Endothelial cell of umbilical vein (primary cell): ENCODE data around the gene KRT76. TPM values are rescaled to one million over a fixed set of nuclear protein-coding genes. Genes with fewer than 3 reads are reported as not detected.

Experiments used
- BruUV-seq: library from RNA; stranded (reverse); fragments of 400-500 nt; replicated peaks from 2 replicates; lab custom pipeline; 2021; lab: Mats Ljungman, UMichigan
- CTCF ChIA-PET: fragments of 300-600, 350-600 bp; sonication (Branson Sonifier 250); formaldehyde crosslinking; loops from one replicate; lab custom pipeline; 2021; ENCODE audit warnings: antibody characterized with exemption, inconsistent platforms; lab: Charles Lee
- POLR2A ChIA-PET: fragments of 300-600, 350-600 bp; sonication (Branson Sonifier 250); formaldehyde crosslinking; loops from one replicate; lab custom pipeline; 2021; ENCODE audit warnings: antibody characterized with exemption, inconsistent platforms; lab: Charles Lee
- DNase-seq: peaks from one replicate; pipeline ENCODE4 v3.0.0-alpha.2; 2011; ENCODE audit warnings: low read depth, low spot score
- FAIRE-seq: peaks from 2 replicates; lab custom pipeline; 2011; peaks lifted over from hg19 to GRCh38; lab: Jason Lieb, UNC
- H2AFZ ChIP-seq: 2 replicates; pipeline ENCODE4 v1.6.0; 2012; ENCODE audit warnings: low read depth, low read length, control low read depth, inconsistent platforms
- H3K27ac ChIP-seq: 2 replicates; pipeline ENCODE4 v1.5.1; 2011; ENCODE audit warnings: low read depth, mild to moderate bottlenecking, control low read depth, low read length, moderate library complexity; ENCODE audit not compliant: insufficient read depth
- H3K27me3 ChIP-seq, 2 experiments: 2 replicates each; pipeline versions ENCODE4 v1.6.0 to v1.6.1; 2011; ENCODE audit warnings: low read length in 2 of 2, mixed read lengths in 1 of 2; ENCODE audit not compliant: control insufficient read depth in 2 of 2, insufficient read depth in 2 of 2
- H3K36me3 ChIP-seq, 2 experiments: 2 replicates in 1 of 2; 3 replicates in 1 of 2; pipeline ENCODE4 v1.5.1; 2011; ENCODE audit warnings: low read length in 2 of 2, mild to moderate bottlenecking in 1 of 2, moderate library complexity in 1 of 2; ENCODE audit not compliant: control insufficient read depth in 2 of 2, insufficient read depth in 2 of 2; ENCODE audit errors: extremely low read depth in 1 of 2
- H3K4me1 ChIP-seq: 3 replicates; pipeline ENCODE4 v1.5.1; 2011; ENCODE audit warnings: mild to moderate bottlenecking, low read length; ENCODE audit not compliant: control insufficient read depth, insufficient read depth; ENCODE audit errors: extremely low read depth
- H3K4me2 ChIP-seq: 2 replicates; pipeline ENCODE4 v1.6.1; 2011; ENCODE audit warnings: low read length, control low read depth, mixed read lengths; ENCODE audit not compliant: insufficient read depth
- H3K4me3 ChIP-seq, 3 experiments: fragments of 200-600 bp in 1 of 3; sonication (generic), shearing (Covaris generic) in 1 of 3; replicated peaks in 1 of 3; 2 replicates each; pipeline ENCODE4 v1.5.1; 2011 to 2016; ENCODE audit warnings: control low read depth in 3 of 3, low read length in 3 of 3, mild to moderate bottlenecking in 2 of 3, inconsistent platforms in 1 of 3, low read depth in 1 of 3, moderate library complexity in 1 of 3; ENCODE audit not compliant: insufficient read depth in 1 of 3
- H3K79me2 ChIP-seq: 2 replicates; pipeline ENCODE4 v1.6.0; 2012; ENCODE audit warnings: low read length, inconsistent platforms; ENCODE audit not compliant: control insufficient read depth, insufficient read depth
- H3K9ac ChIP-seq: replicated peaks from 2 replicates; pipeline ENCODE3; 2011; ENCODE audit warnings: low read length, control low read depth; ENCODE audit not compliant: insufficient read depth; ENCODE audit errors: extremely low read depth
- H3K9me1 ChIP-seq: replicated peaks from 3 replicates; pipeline ENCODE4 v1.6.0; 2011; ENCODE audit warnings: mild to moderate bottlenecking, low read length; ENCODE audit not compliant: control insufficient read depth, insufficient read depth; ENCODE audit errors: extremely low read depth
- H3K9me3 ChIP-seq: replicated peaks from 2 replicates; pipeline ENCODE4 v1.5.1; 2012; ENCODE audit warnings: low read length, inconsistent platforms; ENCODE audit not compliant: control insufficient read depth, insufficient read depth
- H4K20me1 ChIP-seq: replicated peaks from 2 replicates; pipeline ENCODE3; 2011; ENCODE audit warnings: mild to moderate bottlenecking, low read length; ENCODE audit not compliant: control insufficient read depth, insufficient read depth; ENCODE audit errors: extremely low read depth
- CTCF ChIP-seq, 2 donors: IDR thresholded peaks; 1 replicate in 1 of 2; 2 replicates in 1 of 2; pipeline ENCODE4 v1.5.1; 2011; ENCODE audit warnings: low read length in 2 of 2, mild to moderate bottlenecking in 2 of 2, moderate library complexity in 2 of 2, control low read depth in 1 of 2, inconsistent platforms in 1 of 2, low read depth in 1 of 2; ENCODE audit not compliant: insufficient read depth in 1 of 2; ENCODE audit errors: extremely low read depth in 1 of 2
- EZH2 ChIP-seq: IDR thresholded peaks from 2 replicates; pipeline ENCODE4 v1.6.1; 2012; ENCODE audit warnings: borderline replicate concordance, low read depth, mild to moderate bottlenecking, moderate library complexity, low read length, inconsistent platforms; ENCODE audit not compliant: severe bottlenecking
- FOS ChIP-seq: IDR thresholded peaks from 2 replicates; pipeline ENCODE4 v1.6.1; 2011; ENCODE audit warnings: mild to moderate bottlenecking, low read length, moderate library complexity, borderline replicate concordance; ENCODE audit not compliant: insufficient read depth
- GATA2 ChIP-seq: IDR thresholded peaks from 2 replicates; pipeline ENCODE4 v1.7.0; 2011; ENCODE audit warnings: low read depth, mild to moderate bottlenecking, moderate library complexity, mixed read lengths, low read length; ENCODE audit not compliant: insufficient read length, insufficient read depth
- JUN ChIP-seq: IDR thresholded peaks from 2 replicates; pipeline ENCODE4 v1.6.1; 2011; ENCODE audit warnings: borderline replicate concordance, low read depth; ENCODE audit not compliant: insufficient read length, insufficient read depth
- MAX ChIP-seq: IDR thresholded peaks from 2 replicates; pipeline ENCODE4 v1.6.1; 2011; ENCODE audit not compliant: insufficient read depth, insufficient read length
- MYC ChIP-seq: IDR thresholded peaks from one replicate; pipeline ENCODE4 v1.6.1; 2011; ENCODE audit warnings: mild to moderate bottlenecking, low read depth, low read length
- POLR2A ChIP-seq: IDR thresholded peaks from 2 replicates; pipeline ENCODE4 v1.6.1; 2012; ENCODE audit warnings: low read depth, mild to moderate bottlenecking, control low read depth, low read length
- POLR2AphosphoS5 ChIP-seq: IDR thresholded peaks from 2 replicates; pipeline ENCODE4 v1.6.1; 2012; ENCODE audit warnings: low read depth, mild to moderate bottlenecking, control low read depth, low read length, moderate library complexity; ENCODE audit not compliant: insufficient read depth
- dilution Hi-C: fragments of 300-500 bp; cut with MboI; formaldehyde crosslinking; loops from one replicate; pipeline ENCODE4 v1.15.0; 2019; ENCODE audit warnings: low sequenced_read_pairs; ENCODE audit not compliant: extremely low pct_ligation_motif_present
- intact Hi-C: fragments of 100-400 bp; cut with micrococcal nuclease; formaldehyde crosslinking; loops from one replicate; pipeline ENCODE4 v1.10.0; 2022
- polyA plus RNA-seq, 4 experiments: library from polyadenylated mRNA; depleted of rRNA in 3 of 4; stranded (reverse) in 3 of 4; unstranded in 1 of 4; fragments of >200 nt; gene quantifications; 2 replicates each; pipeline versions ENCODE4 v1.2.1 to v1.2.3, GENCODE V29; 2011 to 2012; ENCODE audit warnings: missing spikeins in 1 of 4
- total RNA-seq: library from RNA; stranded (reverse); gene quantifications from 2 replicates; pipeline ENCODE4 v1.2.3, GENCODE V29; 2021

Gene KRT76
- total and polyA plus RNA-seq, 2 donors (not counting 3 experiments of a cell fraction or from before 2014, with no cell fraction given), result not detected

- no peaks in the 10 kb centered on the region for H3K9me3 ChIP-seq
- peaks cover 0 to 6% of the 10 kb centered on the region in 2 experiments for H3K27me3 ChIP-seq
- dilution Hi-C loops (no loop called here), intact Hi-C loops (no loop called here)
- H3K9ac ChIP-seq, result no peak overlapping the region
- H3K4me3 ChIP-seq, result no peak overlapping the region
- H3K27ac ChIP-seq, result no peak overlapping the region
- no peaks in the 10 kb centered on the region for H3K4me1 ChIP-seq
- no peaks in the 10 kb centered on the region for H3K79me2 ChIP-seq
- no peak overlapping the region for H3K4me2 ChIP-seq
- FAIRE-seq (no peak), DNase-seq (no peak)
- no peaks in the 10 kb centered on the region for H3K36me3 ChIP-seq
- no peaks in the 10 kb centered on the region for H4K20me1 ChIP-seq
- ChIA-PET CTCF (no interaction called here), POLR2A (no interaction called here)
- TF ChIP-seq POLR2AphosphoS5 (no peak), MAX (no peak), CTCF (IDR thresholded peaks at IDR 0.05; ENCODE audit: extremely low read depth in 1 of 2, insufficient read depth in 1 of 2, low read depth in 1 of 2, low read length in 2 of 2) (no peak), GATA2 (no peak), FOS (no peak), EZH2 (no peak), POLR2A (no peak), JUN (no peak), MYC (no peak)
- no TSS peak for BruUV-seq
- no peaks in the 10 kb centered on the region for H3K9me1 ChIP-seq
- no peak overlapping the region for H2AFZ ChIP-seq
Observed at GRCh38 chr12:52768479-52769200, 8.5 kb downstream of the KRT76 start.
